ENCODE results near the gene COASY. TPM values are rescaled to one million over a fixed set of nuclear protein-coding genes. Genes with fewer than 3 reads are reported as not detected.
"Not testable (repeated sequence)": the region's sequence is repeated elsewhere in the genome, so short reads cannot be mapped to it uniquely, and the experiment has no call there.

COASY gene
- total RNA-seq, 1 donor from 2014 or later: 30.8 TPM

DNA sequence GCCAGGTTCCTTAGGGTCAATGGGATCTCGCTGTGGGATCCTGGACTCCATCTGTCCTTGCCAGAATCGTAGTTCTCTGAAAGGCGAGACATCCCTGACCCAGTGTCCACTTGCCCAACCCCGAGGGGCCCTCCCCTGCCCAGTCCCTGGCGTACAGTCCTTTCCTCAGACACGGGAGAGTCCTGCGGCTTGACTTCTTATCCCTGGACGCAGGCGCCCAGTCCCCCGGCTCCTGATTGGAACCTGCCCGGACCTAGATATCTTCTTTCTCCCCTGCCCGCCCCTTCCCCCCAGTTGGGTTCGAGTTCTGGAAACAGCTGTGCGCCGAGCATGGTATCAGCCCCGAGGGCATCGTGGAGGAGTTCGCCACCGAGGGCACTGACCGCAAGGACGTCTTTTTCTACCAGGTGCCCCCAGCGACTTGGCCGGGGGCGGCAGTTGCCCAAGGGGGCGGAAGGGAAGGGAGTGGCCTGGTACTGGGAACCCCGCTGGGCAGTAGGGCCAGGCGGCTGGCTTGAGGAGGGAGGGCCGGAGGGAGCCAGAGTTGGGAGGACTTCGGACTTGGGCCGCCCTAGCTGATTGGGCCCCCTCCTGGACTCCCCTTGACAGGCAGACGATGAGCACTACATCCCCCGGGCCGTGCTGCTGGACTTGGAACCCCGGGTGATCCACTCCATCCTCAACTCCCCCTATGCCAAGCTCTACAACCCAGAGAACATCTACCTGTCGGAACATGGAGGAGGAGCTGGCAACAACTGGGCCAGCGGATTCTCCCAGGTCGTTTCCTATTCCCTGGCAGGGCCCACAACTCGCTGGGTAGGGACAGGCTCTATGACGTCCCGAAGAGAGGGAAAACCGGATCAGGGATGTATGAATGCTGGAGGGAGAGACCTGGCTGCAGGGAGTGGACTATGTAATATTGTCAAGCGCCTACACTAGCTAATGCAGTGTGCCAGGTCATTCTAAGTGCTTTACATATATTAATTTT lies 48.2 kb downstream of the COASY start:
- not testable (repeated sequence) for DNase-seq (ENCODE audit: extremely low read depth, low read depth, low spot score)

DNA sequence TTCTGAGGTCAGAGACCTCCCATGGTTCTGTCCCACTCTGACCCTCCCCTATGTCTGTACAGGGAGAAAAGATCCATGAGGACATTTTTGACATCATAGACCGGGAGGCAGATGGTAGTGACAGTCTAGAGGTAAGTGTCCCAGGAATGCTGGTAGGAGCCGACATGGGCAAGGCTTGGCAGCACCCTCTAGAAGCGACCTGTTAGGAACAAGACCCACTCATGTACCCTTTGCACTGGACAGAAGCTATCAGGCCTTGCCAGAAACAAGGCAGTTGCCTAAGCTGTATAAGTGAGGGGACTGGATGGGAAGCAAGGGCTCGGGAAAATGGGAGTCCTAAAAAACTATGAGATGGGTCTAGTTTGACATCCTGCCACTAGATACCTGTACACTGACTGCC lies 50.1 kb downstream of the COASY start:
- DNase-seq (ENCODE audit: extremely low read depth, low read depth, low spot score): no peak

DNA sequence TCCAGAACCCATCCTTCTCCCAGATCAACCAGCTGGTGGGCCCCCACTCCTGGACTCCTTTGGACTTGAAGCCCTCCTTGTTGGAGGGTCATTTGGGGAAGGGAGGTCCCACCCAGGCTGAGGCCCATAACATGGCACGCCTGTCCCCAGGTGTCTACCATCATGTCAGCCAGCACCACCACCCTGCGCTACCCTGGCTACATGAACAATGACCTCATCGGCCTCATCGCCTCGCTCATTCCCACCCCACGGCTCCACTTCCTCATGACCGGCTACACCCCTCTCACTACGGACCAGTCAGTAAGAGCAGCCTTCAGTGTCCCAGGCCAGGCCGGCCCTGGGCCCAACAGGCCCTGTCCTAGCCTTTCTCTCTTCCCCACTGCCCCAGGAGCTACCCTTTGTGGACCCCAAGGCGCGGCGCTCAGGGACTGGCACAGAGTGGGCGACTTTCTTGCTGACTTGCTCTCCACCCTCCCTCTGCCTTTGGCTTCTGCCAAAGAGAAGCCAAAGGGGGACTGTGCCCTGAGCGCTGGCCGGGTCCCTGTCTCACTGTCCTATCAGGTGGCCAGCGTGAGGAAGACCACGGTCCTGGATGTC lies 51.8 kb downstream of the COASY start:
- DNase-seq (ENCODE audit: extremely low read depth, low read depth, low spot score): no peak

Other genes with a start within 250 kb of the COASY start
- 135 and 186 TPM in 2 replicates for gene STAT3, start 173.7 kb upstream of the COASY start, total RNA-seq
- 741 and 765 TPM in 2 replicates for gene CAVIN1, start 138.9 kb upstream of the COASY start, total RNA-seq
- gene ATP6V0A1, start 103.3 kb upstream of the COASY start, total RNA-seq: 41.0 and 44.1 TPM in 2 replicates
- 88.8 and 103 TPM in 2 replicates for gene NAGLU, start 25.9 kb upstream of the COASY start, total RNA-seq
- 0.44 and 1.1 TPM in 2 replicates for gene HSD17B1, start 9.2 kb upstream of the COASY start, total RNA-seq
- 27.1 and 30.0 TPM in 2 replicates for gene MLX, start 5.0 kb downstream of the COASY start, total RNA-seq
- gene PSMC3IP, start 15.6 kb downstream of the COASY start, total RNA-seq: 2.7 and 5.2 TPM in 2 replicates
- gene RETREG3, start 47.2 kb downstream of the COASY start, total RNA-seq: 47.4 and 52.6 TPM in 2 replicates
- gene TUBG1, start 47.5 kb downstream of the COASY start, total RNA-seq: 58.9 and 75.8 TPM in 2 replicates
- gene TUBG2, start 97.1 kb downstream of the COASY start, total RNA-seq: 18.7 and 20.8 TPM in 2 replicates
- 12.2 and 15.6 TPM in 2 replicates for gene PLEKHH3, start 114.8 kb downstream of the COASY start, total RNA-seq
- 0.34 and 1.4 TPM in 2 replicates for gene CCR10, start 119.7 kb downstream of the COASY start, total RNA-seq
- gene CNTNAP1, start 120.4 kb downstream of the COASY start, total RNA-seq: 17.6 and 17.9 TPM in 2 replicates
- 10.4 and 20.0 TPM in 2 replicates for gene EZH1, start 182.9 kb downstream of the COASY start, total RNA-seq
- gene RAMP2, start 199.1 kb downstream of the COASY start, total RNA-seq: 6.3 and 23.7 TPM in 2 replicates
- 67.1 and 82.4 TPM in 2 replicates for gene VPS25, start 211.3 kb downstream of the COASY start, total RNA-seq
- gene WNK4, start 218.5 kb downstream of the COASY start, total RNA-seq: 8.8 and 10.4 TPM in 2 replicates
- gene COA3, start 236.6 kb downstream of the COASY start, total RNA-seq: 48.7 and 65.7 TPM in 2 replicates
- gene CNTD1, start 236.7 kb downstream of the COASY start, total RNA-seq: 0.29 TPM in 1 of 2 replicates, not detected in the other

Measured in glomerular endothelial cell (primary cell).